NCI-H2171 treated with DMSO at 0.1 percent for 48 hours (cell line): ENCODE results near the gene CUL3.
A peak's percentile ranks its signal among the peaks of the same experiment; 100 is the strongest.

ENCODE experiments used
- DNase-seq: peaks from one replicate; lab custom pipeline; 2025; lab: John Stamatoyannopoulos, UW

Gene CUL3

GRCh38 chr2:224580248-224580647 is 4.9 kb downstream of the CUL3 start:
- no peak for DNase-seq

GRCh38 chr2:224579411-224579810 is 5.8 kb downstream of the CUL3 start:
- DNase-seq: no peak

GRCh38 chr2:224577541-224577940 is 7.6 kb downstream of the CUL3 start:
- no peak for DNase-seq

- DNase-seq: no peak
Observed at GRCh38 chr2:224576088-224576715, 9.0 kb downstream of the CUL3 start.

- no peak for DNase-seq
Observed at GRCh38 chr2:224574423-224575084, 10.6 kb downstream of the CUL3 start.

- DNase-seq: no peak
Observed at GRCh38 chr2:224573724-224574123, 11.4 kb downstream of the CUL3 start.

- no peak for DNase-seq
Observed at GRCh38 chr2:224572338-224572737, 12.8 kb downstream of the CUL3 start.

GRCh38 chr2:224570328-224570993 is 14.7 kb downstream of the CUL3 start:
- DNase-seq: peak; percentile 63

GRCh38 chr2:224569654-224570053 is 15.5 kb downstream of the CUL3 start:
- DNase-seq: no peak

- DNase-seq: no peak
Observed at GRCh38 chr2:224565452-224566035, 19.6 kb downstream of the CUL3 start.

- DNase-seq: no peak
Observed at GRCh38 chr2:224563537-224563936, 21.6 kb downstream of the CUL3 start.

GRCh38 chr2:224562831-224563230 is 22.3 kb downstream of the CUL3 start:
- DNase-seq: no peak

- no peak for DNase-seq
Observed at GRCh38 chr2:224561234-224562005, 23.7 kb downstream of the CUL3 start.

- no peak for DNase-seq
Observed at GRCh38 chr2:224560549-224560948, 24.6 kb downstream of the CUL3 start.

- DNase-seq: no peak
Observed at GRCh38 chr2:224557610-224558009, 27.6 kb downstream of the CUL3 start.

GRCh38 chr2:224556381-224556780 is 28.8 kb downstream of the CUL3 start:
- DNase-seq: no peak

GRCh38 chr2:224555823-224556366 is 29.3 kb downstream of the CUL3 start:
- DNase-seq: no peak

- no peak for DNase-seq
Observed at GRCh38 chr2:224552771-224553170, 32.4 kb downstream of the CUL3 start.

- no peak for DNase-seq
Observed at GRCh38 chr2:224551693-224552092, 33.5 kb downstream of the CUL3 start.

GRCh38 chr2:224546926-224547325 is 38.2 kb downstream of the CUL3 start:
- DNase-seq: no peak

- no peak for DNase-seq
Observed at GRCh38 chr2:224545884-224546644, 39.1 kb downstream of the CUL3 start.
